ENCODE measurements around the gene GMPR. TPM values are rescaled to one million over a fixed set of nuclear protein-coding genes. Genes with fewer than 3 reads are reported as not detected.

Gene GMPR
- total and polyA plus RNA-seq, 10 donors = 5.4 to 37.4 (median 13.8) TPM

GRCh38 chr6:16244446-16244845, 6.1 kb downstream of the GMPR start:
- 80 to 95% (median 91%) methylated on average over 5 of the region's 5 CpGs for WGBS, 5 donors
- Histone ChIP-seq H3K9me3 (no peaks in the 10 kb centered on the region), H3K4me3 (no peak overlapping the region), H3K27ac (no peak overlapping the region), H3K4me1 (peaks cover 0 to 14% (median 6%) of the 10 kb centered on the region in 6 donors), H3K27me3 (replicated peaks in 1 of 7) (no peaks in the 10 kb centered on the region), H3K36me3 (peaks cover 0 to 24% (median 2%) of the 10 kb centered on the region in 6 donors)
- TF ChIP-seq POLR2AphosphoS5 (IDR thresholded peaks at IDR 0.05) (no peak), POLR2A (IDR thresholded peaks at IDR 0.05) (no peak), CTCF (IDR thresholded peaks at IDR 0.05 in 8 of 11, conservative IDR thresholded peaks at IDR 0.05 in 3 of 11) (no peak)
- intact Hi-C loops (cut with DNase I; ENCODE audit: low total_unique reads) = no loop called here
- DNase-seq = no peak

GRCh38 chr6:16244869-16245451, 6.6 kb downstream of the GMPR start:
- no peak for TF ChIP-seq CTCF (IDR thresholded peaks at IDR 0.05 in 8 of 11, conservative IDR thresholded peaks at IDR 0.05 in 3 of 11)
- TF ChIP-seq POLR2A (IDR thresholded peaks at IDR 0.05) = no peak
- TF ChIP-seq POLR2AphosphoS5 (IDR thresholded peaks at IDR 0.05) = no peak
- intact Hi-C loops (cut with DNase I; ENCODE audit: low total_unique reads) = no loop called here

GRCh38 chr6:16248271-16248853, 10.0 kb downstream of the GMPR start:
- H3K9me3 ChIP-seq = no peaks in the 10 kb centered on the region
- no peak overlapping the region for H3K4me3 ChIP-seq
- H3K4me1 ChIP-seq = no peaks in the 10 kb centered on the region
- TF ChIP-seq CTCF (IDR thresholded peaks at IDR 0.05 in 8 of 11, conservative IDR thresholded peaks at IDR 0.05 in 3 of 11) (no peak), POLR2AphosphoS5 (IDR thresholded peaks at IDR 0.05) (no peak), POLR2A (IDR thresholded peaks at IDR 0.05) (no peak)
- H3K36me3 ChIP-seq = peaks cover 0 to 34% (median 2%) of the 10 kb centered on the region in 6 donors
- intact Hi-C loops (cut with DNase I; ENCODE audit: low total_unique reads) = no loop called here
- no peak for DNase-seq
- no peaks in the 10 kb centered on the region for H3K27me3 ChIP-seq (replicated peaks in 1 of 7)
- 94 to 98% (median 95%) methylated on average over 7 of the region's 7 CpGs for WGBS, 5 donors
- H3K27ac ChIP-seq = no peak overlapping the region

More at GRCh38 chr6:16244869-16245451, 6.6 kb downstream of the GMPR start:
- no peak for DNase-seq
- Histone ChIP-seq H3K36me3 (peaks cover 0 to 24% (median 2%) of the 10 kb centered on the region in 6 donors), H3K4me3 (no peak overlapping the region), H3K27ac (no peak overlapping the region), H3K27me3 (replicated peaks in 1 of 7) (no peaks in the 10 kb centered on the region), H3K9me3 (no peaks in the 10 kb centered on the region), H3K4me1 (peaks cover 0 to 9% (median under 1%) of the 10 kb centered on the region in 6 donors)
- 78 to 89% (median 84%) methylated on average over 10 of the region's 10 CpGs for WGBS, 5 donors

DNA sequence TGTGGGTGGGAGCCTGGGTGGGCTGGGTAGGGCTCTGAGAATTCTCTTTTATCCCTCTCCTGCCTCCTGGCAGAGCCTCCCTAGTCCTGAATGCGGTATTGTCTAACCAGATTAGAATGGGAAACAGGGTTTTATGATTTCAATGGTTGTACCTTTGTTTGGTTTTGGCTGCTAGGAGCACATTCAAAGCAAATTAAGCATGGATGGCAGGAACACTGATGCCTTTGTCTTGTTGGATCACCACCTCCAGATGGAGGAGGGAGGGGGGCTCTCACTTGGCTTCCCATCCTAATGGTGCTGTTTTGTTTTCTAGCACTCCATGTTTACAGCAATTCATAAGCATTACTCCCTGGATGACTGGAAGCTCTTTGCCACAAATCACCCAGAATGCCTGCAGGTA, 11.6 kb downstream of the GMPR start:
- Histone ChIP-seq H3K27me3 (replicated peaks in 1 of 7) (no peaks in the 10 kb centered on the region), H3K27ac (no peak overlapping the region), H3K36me3 (peaks cover 0 to 39% (median 2%) of the 10 kb centered on the region in 6 donors), H3K4me3 (no peak overlapping the region), H3K4me1 (no peaks in the 10 kb centered on the region), H3K9me3 (no peaks in the 10 kb centered on the region)
- 91 to 100% (median 95%) methylated on average over 1 of the region's 1 CpG for WGBS, 5 donors
- TF ChIP-seq CTCF (IDR thresholded peaks at IDR 0.05 in 8 of 11, conservative IDR thresholded peaks at IDR 0.05 in 3 of 11) = no peak
- TF ChIP-seq POLR2AphosphoS5 (IDR thresholded peaks at IDR 0.05) = no peak
- TF ChIP-seq POLR2A (IDR thresholded peaks at IDR 0.05) = no peak
- no peak for DNase-seq
- intact Hi-C loops (cut with DNase I; ENCODE audit: low total_unique reads) = no loop called here
